Neural crest cell (in vitro differentiated cells): ENCODE data around the gene HNRNPUL1. TPM values are rescaled to one million over a fixed set of nuclear protein-coding genes. Genes with fewer than 3 reads are reported as not detected.

Experiments
- DNase-seq: peaks from one replicate; pipeline ENCODE4 v3.0.0; 2021; ENCODE audit warnings: low read depth, mixed read lengths, low spot score
- H3K27ac Mint-ChIP-seq: one replicate; pipeline ENCODE4 v1.8.0; 2021; ENCODE audit warnings: mild to moderate bottlenecking, mixed read lengths; ENCODE audit not compliant: unreplicated experiment
- H3K27me3 Mint-ChIP-seq: 2 replicates; pipeline ENCODE4 v1.8.0; 2021; ENCODE audit warnings: low read depth, mild to moderate bottlenecking, mixed read lengths
- H3K36me3 Mint-ChIP-seq: 2 replicates; pipeline ENCODE4 v1.8.0; 2021; ENCODE audit warnings: low read depth, mild to moderate bottlenecking, mixed read lengths
- H3K4me1 Mint-ChIP-seq: 2 replicates; pipeline ENCODE4 v1.8.0; 2021; ENCODE audit warnings: mixed read lengths
- H3K4me3 Mint-ChIP-seq: one replicate; pipeline ENCODE4 v1.8.0; 2021; ENCODE audit warnings: mild to moderate bottlenecking, mixed read lengths
- H3K9me3 Mint-ChIP-seq: 2 replicates; pipeline ENCODE4 v1.8.0; 2021; ENCODE audit warnings: mixed read lengths
- total RNA-seq: library from RNA; stranded (reverse); gene quantifications from 2 replicates; pipeline ENCODE4 v1.2.1, GENCODE V29; 2021
- TF ChIP-seq, protein P1 (sequence below): fragments of 200-600 bp; sonication (generic); conservative IDR thresholded peaks from 2 replicates; pipeline ENCODE4 v1.5.0; 2021; ENCODE audit warnings: antibody characterized with exemption, mild to moderate bottlenecking

HNRNPUL1 gene
- total RNA-seq, 1 donor from 2014 or later: 306 TPM

DNA sequence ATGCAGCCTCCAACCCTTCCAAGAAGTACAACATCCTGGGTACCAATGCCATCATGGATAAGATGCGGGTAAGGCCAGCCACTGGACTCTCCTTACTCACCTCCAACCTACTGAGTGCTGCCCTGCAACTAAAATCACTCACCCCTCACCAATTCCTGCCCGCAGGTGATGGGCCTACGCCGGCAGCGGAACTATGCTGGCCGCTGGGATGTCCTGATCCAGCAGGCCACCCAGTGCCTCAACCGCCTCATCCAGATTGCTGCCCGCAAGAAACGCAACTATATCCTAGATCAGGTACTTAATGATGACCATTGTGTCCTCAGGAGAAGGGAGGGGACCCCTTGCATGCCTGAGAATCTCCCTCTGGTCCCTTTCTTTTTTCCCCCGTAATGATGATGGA lies 30.2 kb downstream of the HNRNPUL1 start:
- Mint-ChIP-seq H3K9me3 (no peaks in the 10 kb centered on the region), H3K36me3 (peaks cover 23% of the 10 kb centered on the region), H3K4me1 (peaks cover 5% of the 10 kb centered on the region), H3K4me3 (no peak overlapping the region), H3K27ac (no peak overlapping the region), H3K27me3 (no peaks in the 10 kb centered on the region)
- no peak for DNase-seq
- TF ChIP-seq, protein P1, sequence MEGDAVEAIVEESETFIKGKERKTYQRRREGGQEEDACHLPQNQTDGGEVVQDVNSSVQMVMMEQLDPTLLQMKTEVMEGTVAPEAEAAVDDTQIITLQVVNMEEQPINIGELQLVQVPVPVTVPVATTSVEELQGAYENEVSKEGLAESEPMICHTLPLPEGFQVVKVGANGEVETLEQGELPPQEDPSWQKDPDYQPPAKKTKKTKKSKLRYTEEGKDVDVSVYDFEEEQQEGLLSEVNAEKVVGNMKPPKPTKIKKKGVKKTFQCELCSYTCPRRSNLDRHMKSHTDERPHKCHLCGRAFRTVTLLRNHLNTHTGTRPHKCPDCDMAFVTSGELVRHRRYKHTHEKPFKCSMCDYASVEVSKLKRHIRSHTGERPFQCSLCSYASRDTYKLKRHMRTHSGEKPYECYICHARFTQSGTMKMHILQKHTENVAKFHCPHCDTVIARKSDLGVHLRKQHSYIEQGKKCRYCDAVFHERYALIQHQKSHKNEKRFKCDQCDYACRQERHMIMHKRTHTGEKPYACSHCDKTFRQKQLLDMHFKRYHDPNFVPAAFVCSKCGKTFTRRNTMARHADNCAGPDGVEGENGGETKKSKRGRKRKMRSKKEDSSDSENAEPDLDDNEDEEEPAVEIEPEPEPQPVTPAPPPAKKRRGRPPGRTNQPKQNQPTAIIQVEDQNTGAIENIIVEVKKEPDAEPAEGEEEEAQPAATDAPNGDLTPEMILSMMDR: no peak

DNA sequence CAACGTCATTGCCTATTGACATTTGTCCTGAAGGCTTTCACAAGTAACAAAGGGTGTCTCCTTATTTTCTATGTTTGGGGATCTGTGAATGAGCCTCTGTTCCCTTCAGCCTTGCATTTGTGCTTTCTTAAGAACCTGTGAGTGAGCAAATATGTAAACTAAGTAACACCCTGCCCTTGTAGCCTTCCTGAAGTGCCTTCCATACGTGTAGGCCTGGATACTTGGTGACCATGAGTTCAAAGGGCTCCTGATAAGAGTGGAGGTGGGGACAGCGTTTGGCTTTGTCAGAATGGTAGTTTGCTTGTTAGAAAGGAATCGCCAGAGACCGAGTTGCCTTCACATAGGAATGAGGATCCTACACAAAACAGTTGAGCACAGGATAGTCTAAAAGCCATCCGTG lies 31.3 kb downstream of the HNRNPUL1 start:
- H3K4me1 Mint-ChIP-seq: peaks cover 5% of the 10 kb centered on the region
- no peak overlapping the region for H3K4me3 Mint-ChIP-seq
- DNase-seq: no peak
- H3K9me3 Mint-ChIP-seq: no peaks in the 10 kb centered on the region
- no peak overlapping the region for H3K27ac Mint-ChIP-seq
- no peaks in the 10 kb centered on the region for H3K27me3 Mint-ChIP-seq
- TF ChIP-seq, protein P1: no peak
- peaks cover 26% of the 10 kb centered on the region for H3K36me3 Mint-ChIP-seq

DNA sequence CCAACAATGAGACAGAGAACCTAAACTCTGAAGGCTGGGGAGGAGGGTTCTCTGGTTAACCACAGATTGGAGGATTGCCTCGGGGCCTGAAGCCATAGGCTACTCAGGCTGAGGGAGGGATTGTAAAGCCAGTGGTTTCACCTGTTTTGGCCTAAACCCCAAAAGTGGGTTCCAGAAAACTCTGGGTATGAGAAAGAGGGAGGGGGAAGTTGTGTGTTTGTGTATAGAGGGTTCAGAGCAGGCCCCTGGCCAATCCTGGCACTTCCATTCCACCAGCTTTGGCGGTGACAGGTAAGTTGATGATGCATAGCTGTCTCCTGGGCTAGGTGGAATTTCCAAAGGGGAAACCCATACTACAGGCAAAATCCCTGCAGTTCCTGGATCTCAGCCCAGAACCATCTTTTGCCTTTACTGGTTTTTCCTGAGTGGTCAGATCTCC lies 32.3 kb downstream of the HNRNPUL1 start:
- H3K36me3 Mint-ChIP-seq: peaks cover 29% of the 10 kb centered on the region
- H3K4me3 Mint-ChIP-seq: no peak overlapping the region
- no peak overlapping the region for H3K27ac Mint-ChIP-seq
- no peaks in the 10 kb centered on the region for H3K27me3 Mint-ChIP-seq
- no peaks in the 10 kb centered on the region for H3K9me3 Mint-ChIP-seq
- TF ChIP-seq, protein P1: no peak
- peaks cover 5% of the 10 kb centered on the region for H3K4me1 Mint-ChIP-seq
- DNase-seq: no peak

DNA sequence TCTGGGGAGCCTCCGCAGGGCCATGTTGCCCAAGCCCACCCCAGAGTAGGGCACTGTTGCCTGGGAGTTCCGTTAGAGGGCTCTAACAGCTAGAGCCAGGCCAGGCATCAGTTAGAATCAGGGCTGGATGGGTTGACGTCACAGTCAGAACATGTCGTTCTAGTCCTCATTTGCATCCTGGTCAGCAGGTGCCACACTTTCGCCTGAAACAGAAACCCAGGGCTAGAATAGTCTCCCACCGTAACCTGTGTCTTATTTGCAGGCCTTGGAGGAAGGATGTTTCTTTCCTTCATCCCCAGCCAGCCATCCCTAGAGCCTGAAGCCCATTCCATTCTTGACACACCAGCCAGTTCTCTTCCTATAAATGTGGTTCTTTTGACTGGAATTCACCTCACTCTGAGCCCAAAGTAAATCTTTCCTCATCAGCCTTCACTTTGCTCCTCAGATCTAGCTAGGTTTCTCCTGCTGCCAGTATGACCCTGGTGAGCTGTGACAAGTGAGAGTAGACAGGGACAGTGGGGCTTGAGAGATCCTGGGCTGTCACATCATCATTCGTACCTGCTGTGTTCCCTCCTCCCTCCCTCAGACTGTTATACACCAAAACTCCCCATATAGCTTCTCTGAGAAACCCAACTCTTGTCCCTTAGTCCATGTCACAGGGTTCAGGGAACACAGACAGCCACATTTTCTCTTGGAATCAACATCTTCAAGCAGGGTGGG lies 33.6 kb downstream of the HNRNPUL1 start:
- Mint-ChIP-seq H3K4me3 (no peak overlapping the region), H3K27ac (peak overlapping the region; percentile 19), H3K9me3 (no peaks in the 10 kb centered on the region), H3K4me1 (peaks cover 5% of the 10 kb centered on the region), H3K36me3 (peaks cover 31% of the 10 kb centered on the region), H3K27me3 (no peaks in the 10 kb centered on the region)
- DNase-seq: no peak
- TF ChIP-seq, protein P1: no peak

DNA sequence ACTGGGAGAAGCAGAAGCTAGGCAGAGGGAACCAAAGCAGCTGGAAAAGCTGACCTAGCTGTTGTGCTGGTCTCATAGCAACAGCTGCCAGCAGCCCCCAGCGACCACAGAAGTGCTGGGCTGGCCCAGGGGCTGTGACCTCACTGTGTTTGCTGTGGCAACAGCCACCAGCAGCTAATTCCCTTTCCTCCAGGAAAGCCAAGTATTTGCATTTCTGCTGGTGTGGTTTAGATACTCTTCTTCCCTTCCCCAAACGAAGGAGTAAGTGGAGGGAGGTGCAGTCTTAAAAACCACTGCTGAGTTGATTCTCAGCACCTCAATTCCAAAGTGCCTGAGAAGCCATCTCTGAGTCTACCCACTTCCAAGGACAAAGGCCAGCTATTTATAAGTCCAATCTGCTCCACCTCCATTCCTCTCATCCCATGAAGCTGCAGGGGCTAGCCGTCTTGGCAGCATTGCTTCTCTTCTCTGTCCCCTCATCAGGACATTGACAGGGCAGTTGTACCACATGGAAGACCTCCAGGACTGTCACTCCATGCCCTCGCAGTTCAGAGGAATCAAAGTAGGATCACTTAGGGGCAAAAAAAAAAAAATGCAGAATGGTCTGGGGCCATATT lies 34.3 kb downstream of the HNRNPUL1 start:
- no peaks in the 10 kb centered on the region for H3K9me3 Mint-ChIP-seq
- no peak overlapping the region for H3K4me3 Mint-ChIP-seq
- no peak overlapping the region for H3K27ac Mint-ChIP-seq
- peaks cover 31% of the 10 kb centered on the region for H3K36me3 Mint-ChIP-seq
- DNase-seq: no peak
- H3K4me1 Mint-ChIP-seq: peaks cover 5% of the 10 kb centered on the region
- TF ChIP-seq, protein P1: no peak
- no peaks in the 10 kb centered on the region for H3K27me3 Mint-ChIP-seq
